T-helper 2 cell (primary cell): ENCODE results near the gene TTC39B.

ENCODE experiments used
- DNase-seq, 5 experiments: peaks; one replicate each; pipeline versions ENCODE4 v3.0.0 to v3.0.0-alpha.2; 2012 to 2022

The TTC39B gene

DNA sequence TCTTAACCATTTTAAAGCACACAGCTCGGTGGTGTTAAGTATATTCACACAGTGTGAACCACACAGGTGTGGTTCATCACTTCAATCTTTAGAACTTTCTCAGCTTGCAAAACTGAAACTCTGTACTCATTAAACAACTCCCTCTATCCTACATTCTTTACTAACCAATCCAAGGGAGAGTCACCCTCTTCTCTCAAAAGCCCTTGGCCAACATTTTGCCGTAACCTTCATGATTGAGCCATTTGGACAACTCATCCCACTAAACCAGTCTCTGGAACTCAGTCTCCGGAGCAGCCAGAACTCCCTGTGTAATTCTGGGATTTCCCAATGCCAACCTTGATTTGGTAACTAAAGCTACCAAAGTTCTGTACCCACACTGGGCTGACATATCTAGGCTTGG lies 84.7 kb downstream of the TTC39B start:
- DNase-seq: no peak

GRCh38 chr9:15221746-15222145 lies 85.3 kb downstream of the TTC39B start:
- no peak for DNase-seq

DNA sequence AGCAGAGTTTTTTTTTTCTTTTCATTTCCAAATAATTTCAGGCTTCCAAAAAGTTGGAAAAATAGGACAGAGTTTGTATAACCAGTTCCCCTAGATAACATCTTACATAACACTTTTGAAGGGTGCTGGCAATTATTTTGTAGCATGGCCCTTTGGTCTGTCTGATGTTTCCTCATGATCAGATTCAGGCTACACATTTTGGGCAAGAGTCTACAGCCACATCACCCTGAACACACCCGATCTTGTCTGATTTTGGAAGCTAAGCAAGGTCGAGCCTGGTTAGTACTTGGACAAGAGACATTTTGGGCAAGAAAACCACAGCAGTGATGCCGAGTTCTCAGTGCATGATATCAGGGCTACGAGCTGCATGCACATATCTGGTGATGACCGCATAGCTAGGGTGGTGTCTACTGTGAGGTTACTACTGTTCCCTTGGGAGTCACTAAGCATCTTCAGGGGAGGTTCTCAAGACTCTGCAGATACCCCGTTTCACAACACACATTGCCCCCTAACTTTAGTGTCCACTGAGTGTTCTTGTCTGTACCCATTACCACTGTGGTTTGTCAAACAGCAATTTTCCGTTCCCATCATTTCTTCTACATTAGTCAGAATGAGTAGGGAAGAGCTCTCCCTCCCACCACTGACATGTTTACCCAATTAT lies 86.2 kb downstream of the TTC39B start:
- DNase-seq: no peak

GRCh38 chr9:15219546-15219945 lies 87.5 kb downstream of the TTC39B start:
- no peak for DNase-seq

DNA sequence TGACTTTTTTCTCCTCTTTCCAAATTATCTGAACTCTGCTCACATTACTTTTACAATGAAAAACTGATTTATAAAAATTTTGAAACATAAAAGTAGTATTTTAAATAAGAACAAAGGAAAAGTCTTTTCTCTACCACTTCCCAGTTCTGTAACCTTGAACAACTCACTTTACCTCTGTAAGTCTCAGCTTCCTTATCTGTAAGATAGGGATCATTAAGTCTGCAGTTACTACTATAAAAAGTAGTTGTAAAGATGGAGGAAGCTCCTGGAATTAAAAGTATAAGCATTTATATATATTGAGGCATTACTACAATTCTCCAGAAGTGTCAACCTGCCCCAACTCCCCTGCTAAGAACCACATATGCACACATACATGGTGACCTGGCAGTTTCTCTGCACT lies 88.0 kb downstream of the TTC39B start:
- DNase-seq: no peak

GRCh38 chr9:15213249-15213648 lies 93.8 kb downstream of the TTC39B start:
- no peak for DNase-seq

DNA sequence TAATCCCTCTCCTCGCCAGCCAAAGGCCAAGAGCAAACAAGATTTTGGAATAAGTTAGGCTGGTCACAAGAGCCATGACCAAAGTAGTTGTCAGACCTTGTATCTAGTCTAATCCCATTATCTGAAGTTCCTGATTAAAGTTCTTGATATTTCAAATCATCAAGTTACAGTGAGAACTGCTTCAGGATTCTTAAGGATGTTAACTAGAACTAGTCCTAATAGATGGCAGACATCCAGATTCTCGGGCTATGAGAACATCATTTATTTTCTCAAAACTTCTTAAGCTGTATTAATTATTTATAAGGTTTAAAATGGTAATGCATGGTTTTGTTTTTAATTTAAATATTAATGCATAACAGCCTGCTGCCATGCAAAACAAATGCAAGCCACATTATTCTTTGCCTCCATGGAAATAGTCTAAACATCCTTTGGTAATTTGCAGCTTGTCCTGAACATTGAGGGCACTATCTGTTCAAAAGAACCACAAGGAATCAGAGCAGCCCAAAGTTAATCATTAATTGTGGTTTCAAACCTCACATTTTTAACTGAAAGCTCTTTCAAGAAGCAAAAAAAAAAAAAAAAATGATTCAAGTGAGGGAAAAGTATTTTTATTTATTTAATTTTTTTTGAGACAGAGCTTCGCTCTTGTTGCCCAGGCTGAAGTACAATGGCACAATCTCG lies 95.1 kb downstream of the TTC39B start:
- no peak for DNase-seq

DNA sequence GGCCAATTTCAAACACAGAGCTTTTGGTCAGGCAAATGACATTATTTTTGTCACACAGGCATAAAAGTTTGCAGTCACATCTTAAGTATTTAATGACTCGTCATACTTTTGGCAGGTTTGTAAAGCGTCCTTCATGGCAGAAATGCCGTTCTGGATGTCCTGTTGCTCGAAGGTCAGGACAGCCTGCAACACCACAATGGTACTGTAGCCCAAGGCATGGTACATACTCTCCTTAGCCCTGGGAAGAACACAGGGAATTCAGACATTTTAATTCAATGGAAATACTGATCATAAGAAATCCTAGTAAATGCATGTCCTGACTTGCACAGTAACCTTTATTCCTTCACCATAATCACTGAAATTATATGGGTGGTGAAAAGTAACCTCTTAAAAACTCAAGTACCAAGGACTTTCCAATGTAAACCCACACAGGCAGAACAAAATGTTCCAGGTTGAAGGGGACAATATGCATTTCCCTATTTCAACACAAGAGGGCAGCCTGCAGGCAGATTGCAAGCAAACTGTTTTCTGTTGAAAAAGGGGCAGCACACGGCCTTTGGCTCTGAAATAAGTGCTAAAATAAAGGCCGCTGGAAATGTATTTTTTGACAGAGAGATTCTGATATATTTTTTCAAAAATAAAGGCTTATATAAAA lies 95.7 kb downstream of the TTC39B start:
- DNase-seq: peak in 4 of 5 experiments; percentile 15 to 63 (median 24)

DNA sequence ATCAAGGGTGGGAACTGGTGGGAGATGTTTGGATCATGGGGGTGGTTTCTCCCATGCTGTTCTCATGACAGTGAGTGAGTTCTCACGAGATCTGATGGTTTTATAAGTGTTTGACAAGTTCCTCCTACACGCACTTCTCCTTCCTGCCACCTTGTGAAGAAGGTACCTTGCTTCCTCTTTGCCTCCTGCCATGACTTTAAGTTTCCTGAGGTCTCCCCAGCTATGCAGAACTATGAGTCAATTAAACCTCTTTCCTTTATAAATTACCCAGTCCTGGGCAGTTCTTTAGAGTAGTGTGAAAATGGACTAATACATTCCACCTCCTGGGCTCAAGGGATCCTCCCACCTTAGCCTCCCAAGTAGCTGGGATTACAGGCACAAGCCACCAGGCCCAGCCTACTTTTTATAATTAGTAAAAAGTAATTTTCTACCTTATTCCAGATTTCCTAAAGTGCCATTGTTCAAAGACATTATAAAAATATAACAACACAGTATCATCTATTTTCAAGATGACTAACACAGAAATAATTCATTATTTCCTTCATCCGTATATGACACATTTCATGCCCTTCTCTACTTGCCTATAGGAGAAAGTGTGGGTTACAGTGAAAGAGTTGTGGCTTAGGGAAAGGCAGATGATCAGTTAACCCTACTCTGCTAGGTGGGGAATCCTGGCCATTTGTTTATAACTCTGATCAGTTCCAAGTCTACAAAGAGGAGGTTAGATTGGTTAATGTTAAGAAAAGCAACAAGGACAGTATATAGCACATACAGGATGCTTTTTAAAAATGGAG lies 99.9 kb downstream of the TTC39B start:
- no peak for DNase-seq

GRCh38 chr9:15205632-15206420 lies 101.2 kb downstream of the TTC39B start:
- no peak for DNase-seq

- DNase-seq: no peak
These were observed 103.4 kb downstream of the TTC39B start for GRCh38 chr9:15203581-15203980.

DNA sequence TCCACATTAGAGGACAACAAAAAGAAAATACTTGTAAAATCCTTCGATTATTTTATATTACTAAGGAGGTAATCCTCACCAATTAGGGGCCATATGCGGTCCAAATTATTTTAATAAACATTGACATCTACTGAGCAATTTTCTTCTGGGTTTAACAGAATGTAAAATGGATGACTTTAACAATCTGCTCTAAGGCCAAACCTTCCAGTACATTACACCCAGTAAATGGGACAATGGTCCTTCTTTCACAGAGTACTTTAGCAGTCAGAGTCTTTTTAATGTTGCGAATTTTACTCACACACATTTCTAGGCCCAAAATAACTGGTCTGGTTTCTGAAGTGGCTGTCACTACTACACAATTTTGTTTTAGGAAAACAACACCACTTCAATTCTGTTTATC lies 106.9 kb downstream of the TTC39B start:
- no peak for DNase-seq

- no peak for DNase-seq
These were observed 114.2 kb downstream of the TTC39B start for GRCh38 chr9:15192856-15193255.

- peak in 1 of 5 experiments; percentile 50 for DNase-seq
These were observed 115.6 kb downstream of the TTC39B start for GRCh38 chr9:15191378-15191777.

DNA sequence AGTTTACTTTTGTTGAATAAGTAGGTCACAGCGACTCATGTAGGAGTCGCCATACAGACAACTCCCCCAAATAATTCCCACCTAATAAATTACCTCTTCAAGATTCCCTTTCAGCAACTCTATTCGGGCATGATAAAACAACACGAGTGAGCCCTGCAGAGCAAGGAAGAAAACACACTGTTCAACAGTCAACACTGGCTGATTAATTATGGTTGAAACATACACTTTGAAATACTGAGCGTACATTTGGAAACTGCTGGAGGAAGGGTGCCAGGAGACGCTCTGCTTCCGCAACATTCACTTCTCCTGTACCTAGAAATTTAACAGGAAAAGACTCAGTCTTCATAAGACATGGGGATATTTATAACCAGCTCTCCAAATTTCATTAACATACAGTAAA lies 117.5 kb downstream of the TTC39B start:
- no peak for DNase-seq

- no peak for DNase-seq
These were observed 119.4 kb downstream of the TTC39B start for GRCh38 chr9:15187589-15187988.

DNA sequence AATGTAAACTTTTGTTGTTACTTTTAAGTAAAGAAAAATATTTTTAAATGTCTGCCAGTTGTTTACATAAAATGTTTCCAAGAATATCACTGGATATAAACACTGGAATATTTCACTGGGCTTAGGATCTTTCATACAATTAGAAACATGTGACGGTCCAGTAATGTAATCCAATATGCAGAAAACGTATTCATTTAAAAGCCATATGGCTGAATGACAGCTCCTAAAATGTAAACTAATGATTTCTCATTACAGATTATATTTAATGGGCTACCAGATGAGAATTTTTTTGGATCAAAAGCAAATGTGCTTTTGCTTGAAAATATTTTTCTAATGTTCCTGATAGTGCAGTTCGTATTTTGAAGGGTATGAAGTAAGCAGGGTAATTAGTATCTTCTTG lies 124.3 kb downstream of the TTC39B start:
- no peak for DNase-seq

DNA sequence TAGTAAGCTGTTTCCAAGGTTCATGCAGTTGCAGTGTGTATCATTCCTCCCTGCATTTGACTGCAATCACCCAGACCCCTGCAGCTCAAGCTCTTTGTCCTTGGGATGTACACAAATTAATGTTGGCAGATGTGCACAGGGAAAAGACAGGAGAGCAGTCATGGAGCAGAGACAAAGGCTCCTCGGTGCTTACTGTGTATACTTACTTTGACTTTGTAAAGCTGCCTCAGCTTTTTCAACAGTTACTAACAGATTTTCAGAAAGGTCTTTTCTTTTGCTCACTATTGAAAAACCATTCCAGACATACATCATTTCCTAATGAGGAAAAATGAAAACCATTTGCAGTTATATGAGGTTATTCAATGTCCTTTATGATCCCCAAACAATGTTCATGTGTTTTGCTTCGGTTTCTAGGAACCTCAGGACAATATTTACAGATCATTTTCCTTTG lies 124.9 kb downstream of the TTC39B start:
- no peak for DNase-seq

DNA sequence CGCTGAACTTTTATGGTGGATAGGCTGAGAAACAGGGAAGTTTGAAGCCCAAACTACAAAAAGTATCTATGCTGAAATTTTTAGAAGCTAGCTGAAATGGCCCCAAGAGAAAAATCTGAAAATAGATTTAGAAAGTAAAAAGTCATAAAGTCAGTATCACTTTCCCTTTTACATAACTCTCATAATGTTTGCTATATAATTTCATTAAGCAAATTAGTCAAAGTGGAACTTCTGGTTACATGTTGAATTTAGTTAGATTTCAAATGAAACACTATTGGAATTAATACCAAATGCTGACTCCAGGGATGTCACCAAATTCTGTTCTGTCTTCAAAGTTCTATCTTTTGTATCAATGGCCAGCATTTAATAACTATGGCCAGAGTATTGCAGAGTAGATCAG lies 126.9 kb downstream of the TTC39B start:
- DNase-seq: no peak

- no peak for DNase-seq
These were observed 128.4 kb downstream of the TTC39B start for GRCh38 chr9:15178631-15179030.

DNA sequence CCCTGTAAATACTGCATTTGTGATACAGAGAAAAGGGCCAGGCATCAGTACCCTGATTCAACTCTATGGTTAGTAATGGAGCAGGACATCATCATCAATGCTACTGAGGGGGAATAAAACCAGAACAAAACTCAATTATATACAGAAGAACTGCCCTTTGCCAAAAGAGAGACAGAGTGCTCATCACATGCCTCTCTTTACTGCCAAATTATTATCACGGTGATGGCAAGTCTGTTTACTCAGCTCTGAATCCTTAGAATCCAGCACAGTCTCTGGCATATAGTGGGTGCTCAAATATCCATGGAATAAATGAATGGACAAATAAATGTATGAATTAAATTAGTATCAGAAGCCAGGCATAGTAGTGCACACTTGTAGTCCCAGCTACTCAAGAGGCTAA lies 130.2 kb downstream of the TTC39B start:
- DNase-seq: no peak

GRCh38 chr9:15163931-15164330 lies 143.1 kb downstream of the TTC39B start:
- no peak for DNase-seq
